ENCODE results near the gene FAIM.

FAIM gene

DNA sequence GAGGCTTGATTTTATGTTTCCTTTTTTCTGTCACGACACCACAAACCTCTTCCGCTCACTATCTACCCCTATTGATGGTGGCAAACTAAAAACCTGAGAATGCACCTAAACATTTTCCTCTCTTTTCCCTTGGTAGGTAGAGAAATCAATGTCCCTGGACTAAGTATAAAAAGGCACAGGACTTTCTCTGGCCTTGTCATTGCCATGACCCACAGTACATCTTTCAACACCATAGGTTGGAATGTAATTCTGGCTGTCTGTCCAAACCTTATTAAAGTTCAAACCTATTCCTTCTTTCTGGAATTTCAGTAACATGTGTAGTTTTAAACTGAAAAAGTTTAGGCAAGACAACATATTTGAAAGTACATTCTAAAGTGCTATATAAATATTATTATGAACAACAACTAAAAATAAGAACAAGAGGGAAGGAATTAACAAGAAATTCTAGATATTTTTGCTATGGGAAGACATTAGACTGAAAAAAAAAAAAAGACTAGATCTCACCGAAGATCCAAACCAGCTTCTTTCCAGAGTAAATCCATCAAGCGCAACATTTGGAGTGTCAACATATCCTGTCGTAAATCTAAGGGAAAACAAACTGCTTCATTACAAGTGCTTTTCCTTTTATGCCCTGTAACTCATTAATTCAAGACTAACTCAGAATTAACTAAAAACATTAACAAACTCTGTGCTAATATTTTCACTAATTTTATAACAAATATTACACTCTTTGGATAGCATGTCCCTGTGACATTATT is 73.1 kb downstream of the FAIM start:
- DNase-seq: no peak

DNA sequence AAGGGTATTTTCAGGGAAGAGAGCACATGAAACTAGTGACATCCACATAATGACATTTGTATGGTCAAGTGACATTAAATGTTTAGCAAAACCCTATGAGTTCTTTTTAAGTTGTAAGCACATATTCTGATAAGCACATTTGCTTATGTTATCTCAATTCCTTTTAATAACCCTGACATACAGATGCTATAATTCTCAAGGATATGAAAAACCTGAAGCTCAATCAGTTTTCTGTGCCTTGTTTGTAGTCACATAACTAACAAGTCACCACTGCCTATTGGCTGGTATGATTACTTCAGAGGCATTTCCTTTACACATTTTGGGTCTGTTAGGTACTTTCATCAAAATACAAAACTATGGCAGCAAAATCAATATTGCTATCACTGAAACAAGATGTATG is 74.1 kb downstream of the FAIM start:
- DNase-seq: no peak

Data from activated gamma-delta T cell treated with Interleukin-2 at 50 U/mL for 16 hours (primary cell).